D721Med (cell line): ENCODE measurements around the gene SAMD4B.

Experiments used
- DNase-seq: peaks from one replicate; pipeline ENCODE4 v3.0.0; 2011; ENCODE audit warnings: low spot score; ENCODE audit not compliant: insufficient read length
- FAIRE-seq: peaks from 2 replicates; lab custom pipeline; 2011; peaks lifted over from hg19 to GRCh38; lab: Jason Lieb, UNC
- CTCF ChIP-seq: IDR thresholded peaks from 2 replicates; pipeline ENCODE4 v1.5.1; 2012; ENCODE audit warnings: mild to moderate bottlenecking, control low read depth; ENCODE audit not compliant: insufficient read depth; ENCODE audit errors: missing control alignments

Gene SAMD4B

GRCh38 chr19:39341719-39342604 is at the start of gene SAMD4B:
SAMD4B (plus strand) TSS chr19:39342421; CDS start chr19:39356894, 14,473 bp downstream.
- peak; percentile 46 for TF ChIP-seq CTCF
- DNase-seq (peak; percentile 83), FAIRE-seq (no peak)

- DNase-seq (no peak), FAIRE-seq (no peak)
- TF ChIP-seq CTCF: no peak
Measured at GRCh38 chr19:39293394-39293793, 48.8 kb upstream of the SAMD4B start.

GRCh38 chr19:39296055-39296645 is 46.1 kb upstream of the SAMD4B start, which contains the start of gene IFNL1:
IFNL1 (plus strand) TSS chr19:39296407; CDS start chr19:39296422, 15 bp downstream.
- DNase-seq (no peak), FAIRE-seq (no peak)
- no peak for TF ChIP-seq CTCF

DNA sequence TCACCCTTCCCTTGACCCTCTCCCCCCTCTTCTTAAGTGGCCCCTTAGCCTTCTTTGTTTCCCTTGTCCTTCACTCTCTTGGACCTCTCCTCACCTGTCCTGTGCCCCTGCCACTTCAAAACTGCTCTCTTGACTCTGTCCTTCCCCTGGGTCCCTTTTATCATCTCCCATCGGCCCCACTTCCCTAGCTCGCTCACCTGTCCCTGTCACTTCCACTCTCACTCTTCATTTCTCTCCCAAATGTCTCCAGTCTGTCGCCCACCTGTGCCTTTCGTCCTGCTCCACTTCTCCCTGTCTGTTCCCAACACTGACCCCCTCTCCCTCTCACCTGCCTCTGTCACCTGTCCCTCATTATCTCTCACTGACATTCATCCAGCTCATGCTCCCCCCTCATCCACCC is 45.3 kb upstream of the SAMD4B start:
- FAIRE-seq: no peak
- no peak for DNase-seq
- TF ChIP-seq CTCF: no peak

- TF ChIP-seq CTCF: no peak
- FAIRE-seq: no peak
- no peak for DNase-seq
Measured at GRCh38 chr19:39297931-39298634, 44.1 kb upstream of the SAMD4B start.

- no peak for DNase-seq
- no peak for FAIRE-seq
- no peak for TF ChIP-seq CTCF
Measured at GRCh38 chr19:39299404-39299803, 42.8 kb upstream of the SAMD4B start.
